SK-N-SH treated with all-trans-retinoic acid at 6 μM for 48 hours (cell line): ENCODE data around the gene UBAP1.
"Not testable (repeated sequence)": the region's sequence is repeated elsewhere in the genome, so short reads cannot be mapped to it uniquely, and the experiment has no call there.

Experiments used
- ATAC-seq: fragments of 200-7000 bp; cut with Tn5 transposase; 3 replicates; pipeline ENCODE4 v1.9.1; 2020; ENCODE audit warnings: mild to moderate bottlenecking, moderate library complexity
- ARNTL ChIP-seq: fragments of 450-650 bp; formaldehyde crosslinking; IDR thresholded peaks from 2 replicates; pipeline ENCODE4 v1.5.0; 2020; ENCODE audit warnings: low read depth, mild to moderate bottlenecking, moderate library complexity, borderline replicate concordance
- CREB5 ChIP-seq: fragments of 250-450 bp; sonication (Bioruptor Pico); IDR thresholded peaks from 2 replicates; pipeline ENCODE4 v1.5.1; 2020; ENCODE audit warnings: low read depth, mild to moderate bottlenecking, moderate library complexity
- CSRNP3 ChIP-seq: fragments of 250-450 bp; sonication (Bioruptor Pico); IDR thresholded peaks from 2 replicates; pipeline ENCODE4 v1.5.1; 2021; ENCODE audit warnings: mild to moderate bottlenecking, moderate library complexity
- ESRRG ChIP-seq: fragments of 250-450 bp; sonication (Bioruptor Pico); IDR thresholded peaks from 2 replicates; pipeline ENCODE4 v1.6.1; 2021; ENCODE audit warnings: mild to moderate bottlenecking
- GLIS3 ChIP-seq: fragments of 250-450 bp; sonication (Bioruptor Pico); IDR thresholded peaks from 2 replicates; pipeline ENCODE4 v1.5.0; 2020; ENCODE audit warnings: mild to moderate bottlenecking, moderate library complexity
- ISL1 ChIP-seq: fragments of 250-450 bp; sonication (Bioruptor Pico); IDR thresholded peaks from 2 replicates; pipeline ENCODE4 v2.1.2; 2022; ENCODE audit warnings: mild to moderate bottlenecking, moderate library complexity
- OSR1 ChIP-seq: fragments of 250-450 bp; sonication (Bioruptor Pico); IDR thresholded peaks from 2 replicates; pipeline ENCODE4 v1.8.0; 2022; ENCODE audit warnings: moderate library complexity, mild to moderate bottlenecking, inconsistent platforms
- PATZ1 ChIP-seq: fragments of 250-450 bp; sonication (Bioruptor Pico); IDR thresholded peaks from 2 replicates; pipeline ENCODE4 v1.8.0; 2020; ENCODE audit warnings: mild to moderate bottlenecking, moderate library complexity, borderline replicate concordance
- POU6F1 ChIP-seq: fragments of 250-450 bp; sonication (Bioruptor Pico); IDR thresholded peaks from 2 replicates; pipeline ENCODE4 v1.8.0; 2021; ENCODE audit warnings: low read depth, mild to moderate bottlenecking, moderate library complexity, borderline replicate concordance
- RARB ChIP-seq: fragments of 250-450 bp; sonication (Bioruptor Pico); IDR thresholded peaks from 2 replicates; pipeline ENCODE4 v1.8.0; 2021; ENCODE audit warnings: mild to moderate bottlenecking, moderate library complexity
- SNAI2 ChIP-seq: fragments of 250-450 bp; sonication (Bioruptor Pico); IDR thresholded peaks from 2 replicates; pipeline ENCODE4 v1.5.0; 2020; ENCODE audit warnings: mild to moderate bottlenecking, moderate library complexity
- TCF4 ChIP-seq: fragments of 250-450 bp; sonication (Bioruptor Pico); IDR thresholded peaks from 2 replicates; pipeline ENCODE4 v1.8.0; 2021; ENCODE audit warnings: mild to moderate bottlenecking, moderate library complexity, borderline replicate concordance
- TSHZ2 ChIP-seq: fragments of 250-450 bp; sonication (Bioruptor Pico); IDR thresholded peaks from 2 replicates; pipeline ENCODE4 v1.5.0; 2020; ENCODE audit warnings: mild to moderate bottlenecking, moderate library complexity
- ZC3H10 ChIP-seq: fragments of 250-450 bp; sonication (Bioruptor Pico); IDR thresholded peaks from 2 replicates; pipeline ENCODE4 v1.5.1; 2021; ENCODE audit warnings: mild to moderate bottlenecking, moderate library complexity
- ZFP30 ChIP-seq: fragments of 450-650 bp; formaldehyde crosslinking; IDR thresholded peaks from 2 replicates; pipeline ENCODE4 v1.5.0; 2022; ENCODE audit warnings: mild to moderate bottlenecking, moderate library complexity
- ZNF565 ChIP-seq: fragments of 450-650 bp; formaldehyde crosslinking; conservative IDR thresholded peaks from 2 replicates; pipeline ENCODE4 v1.5.0; 2020; ENCODE audit warnings: low read depth, mild to moderate bottlenecking, moderate library complexity
- ZNF70 ChIP-seq: fragments of 450-650 bp; formaldehyde crosslinking; IDR thresholded peaks from 2 replicates; pipeline ENCODE4 v1.5.0; 2020; ENCODE audit warnings: mild to moderate bottlenecking, moderate library complexity
- ZNF8 ChIP-seq: fragments of 450-650 bp; formaldehyde crosslinking; IDR thresholded peaks from 2 replicates; pipeline ENCODE4 v1.5.0; 2020; ENCODE audit warnings: mild to moderate bottlenecking, moderate library complexity

The UBAP1 gene

GRCh38 chr9:34271265-34272006 lies 92.6 kb downstream of the UBAP1 start:
- ATAC-seq, result no peak
- no peak for TF ChIP-seq POU6F1 (CRISPR knock-in tag)
- TF ChIP-seq CSRNP3 (CRISPR knock-in tag), result no peak
- TF ChIP-seq ESRRG (CRISPR knock-in tag), result no peak
- no peak for TF ChIP-seq GLIS3 (CRISPR knock-in tag)
- TF ChIP-seq ZNF8 (CRISPR knock-in tag), result no peak
- no peak for TF ChIP-seq ZNF565 (CRISPR knock-in tag)
- TF ChIP-seq ZC3H10 (CRISPR knock-in tag), result no peak
- no peak for TF ChIP-seq SNAI2 (CRISPR knock-in tag)
- no peak for TF ChIP-seq TSHZ2 (CRISPR knock-in tag)
- no peak for TF ChIP-seq RARB (CRISPR knock-in tag)
- no peak for TF ChIP-seq TCF4 (CRISPR knock-in tag)
- no peak for TF ChIP-seq ARNTL (CRISPR knock-in tag)
- no peak for TF ChIP-seq CREB5 (CRISPR knock-in tag)
- no peak for TF ChIP-seq PATZ1 (CRISPR knock-in tag)
- TF ChIP-seq OSR1 (CRISPR knock-in tag), result no peak
- TF ChIP-seq ZNF70 (CRISPR knock-in tag), result no peak
- no peak for TF ChIP-seq ZFP30 (CRISPR knock-in tag)

GRCh38 chr9:34272101-34272541 lies 93.3 kb downstream of the UBAP1 start:
- TF ChIP-seq ISL1 (CRISPR knock-in tag) (peak; percentile 78), OSR1 (CRISPR knock-in tag) (no peak), SNAI2 (CRISPR knock-in tag) (peak; percentile 77; the same call in 1 of the 2 replicates)
- peak; percentile 49; the same call in 2 of the 3 replicates for ATAC-seq

GRCh38 chr9:34273588-34273987 lies 94.7 kb downstream of the UBAP1 start:
- ATAC-seq, result not testable (repeated sequence)

DNA sequence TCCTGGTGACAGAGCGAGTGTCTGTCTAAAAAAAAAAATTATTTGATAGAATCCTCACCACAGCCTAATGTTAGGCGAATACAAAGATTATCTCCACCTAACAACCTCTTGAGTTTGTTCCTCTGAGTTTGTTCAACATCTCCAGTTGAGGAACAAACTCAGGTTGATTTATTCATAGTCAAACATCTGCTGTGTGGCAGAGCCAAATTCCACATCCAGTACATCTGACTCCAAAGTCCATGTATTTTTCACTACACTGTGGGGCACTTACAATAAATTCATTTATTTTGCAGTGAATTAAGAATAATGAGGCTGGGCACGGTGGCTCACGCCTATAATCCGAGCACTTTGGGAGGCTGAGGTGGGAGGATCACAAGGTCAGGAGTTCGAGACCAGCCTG lies 97.0 kb downstream of the UBAP1 start:
- no peak for ATAC-seq
- no peak for TF ChIP-seq ISL1 (CRISPR knock-in tag)
